Stimulated activated CD4-positive, alpha-beta T cell treated with anti-CD3 and anti-CD28 coated beads, TNF-alpha, amount 100 ng/mL, for 4 hours (primary cell): ENCODE data around the gene FGF19.

ENCODE experiments used
- DNase-seq, 3 experiments: peaks; one replicate each; pipeline ENCODE4 v3.0.0-alpha.2; 2020; ENCODE audit warnings: low read depth in 3 of 3

The FGF19 gene

DNA sequence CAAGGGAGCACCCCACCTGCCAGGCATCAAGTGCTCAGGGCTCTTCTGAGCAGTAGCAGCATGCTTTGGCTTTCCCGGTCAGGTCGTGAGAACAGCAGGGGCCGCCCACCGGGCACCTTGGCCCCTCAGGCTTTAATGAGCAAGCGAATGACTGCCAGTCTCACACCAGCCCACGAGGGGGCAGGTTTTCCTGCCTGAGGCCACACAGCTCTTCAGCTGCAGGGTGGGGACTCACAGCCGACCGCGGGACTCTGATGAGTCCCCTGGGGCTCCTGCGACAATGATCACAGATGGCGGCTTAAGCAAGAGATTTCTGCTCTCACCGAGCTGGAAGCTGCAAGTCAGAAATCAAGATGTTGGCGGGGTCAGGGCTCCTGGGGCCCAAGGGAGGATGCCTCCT is 14.3 kb upstream of the FGF19 start:
- DNase-seq: no peak

GRCh38 chr11:69716891-69717747 is 13.3 kb upstream of the FGF19 start:
- DNase-seq: no peak

- no peak for DNase-seq
These were observed 12.3 kb upstream of the FGF19 start for GRCh38 chr11:69716099-69716498.

DNA sequence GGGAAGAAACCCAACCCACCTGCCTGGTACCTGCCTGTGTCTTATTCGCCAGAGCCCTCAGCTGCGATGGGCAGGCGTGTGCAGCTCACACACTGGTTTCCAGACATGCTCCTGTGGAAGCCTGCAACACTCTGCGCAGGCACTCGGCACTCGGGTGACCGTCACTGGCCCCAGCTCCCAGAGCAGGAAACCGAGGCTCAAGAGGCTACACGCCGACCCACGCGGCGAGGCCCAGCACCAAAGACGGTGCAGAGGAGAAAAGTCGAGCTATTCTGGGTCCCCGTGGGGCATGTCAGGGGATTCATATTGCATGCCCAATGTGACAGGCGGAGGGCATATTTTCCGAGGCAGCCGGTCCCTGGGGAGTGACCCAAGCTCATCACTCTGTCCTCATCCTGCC is 11.6 kb upstream of the FGF19 start:
- no peak for DNase-seq

DNA sequence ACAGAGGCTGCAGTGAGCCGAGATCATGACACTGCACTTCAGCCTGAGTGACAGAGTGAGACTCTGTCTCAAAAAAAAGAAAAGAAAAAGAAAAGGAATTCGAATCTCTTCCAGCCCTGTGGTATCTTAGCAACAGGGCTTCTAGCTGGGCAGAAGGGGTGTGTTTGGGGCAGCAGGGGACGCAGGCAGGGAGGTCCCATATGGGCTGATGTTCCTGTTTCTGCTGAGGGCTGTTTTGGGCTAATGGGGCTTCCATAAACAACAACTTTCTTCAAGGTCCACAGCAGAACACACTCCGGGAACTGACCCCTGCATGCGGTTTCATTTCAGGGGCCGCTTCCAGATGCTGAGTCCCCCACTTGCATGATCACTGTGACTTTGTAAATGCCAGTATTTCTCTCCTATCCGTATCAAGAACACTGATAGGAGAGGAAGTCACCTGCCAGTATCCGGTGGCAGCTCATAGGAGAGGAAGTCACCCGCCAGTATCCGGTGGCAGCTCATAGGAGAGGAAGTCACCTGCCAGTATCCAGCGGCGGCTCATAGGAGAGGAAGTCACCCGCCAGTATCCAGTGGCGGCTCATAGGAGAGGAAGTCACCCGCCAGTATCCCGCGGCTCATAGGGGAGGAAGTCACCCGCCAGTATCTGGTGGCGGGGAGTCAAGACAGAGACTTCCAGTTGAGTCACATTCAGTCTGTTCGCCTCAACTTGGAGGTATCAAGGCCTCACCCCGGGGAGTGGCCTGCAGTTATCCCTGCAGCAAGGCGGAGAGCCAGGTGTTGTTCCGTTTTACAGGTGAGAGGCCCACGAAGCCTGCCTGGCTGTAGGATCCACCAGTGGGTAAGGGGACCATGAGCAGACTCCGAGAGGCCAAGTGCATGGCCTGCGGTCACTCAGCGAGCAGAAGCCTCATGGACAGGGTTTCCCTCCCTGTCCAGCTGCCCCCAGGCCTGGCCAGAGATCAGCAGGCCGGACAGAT is 8.3 kb upstream of the FGF19 start:
- no peak for DNase-seq

GRCh38 chr11:69708736-69709401 is 5.0 kb upstream of the FGF19 start:
- no peak for DNase-seq

DNA sequence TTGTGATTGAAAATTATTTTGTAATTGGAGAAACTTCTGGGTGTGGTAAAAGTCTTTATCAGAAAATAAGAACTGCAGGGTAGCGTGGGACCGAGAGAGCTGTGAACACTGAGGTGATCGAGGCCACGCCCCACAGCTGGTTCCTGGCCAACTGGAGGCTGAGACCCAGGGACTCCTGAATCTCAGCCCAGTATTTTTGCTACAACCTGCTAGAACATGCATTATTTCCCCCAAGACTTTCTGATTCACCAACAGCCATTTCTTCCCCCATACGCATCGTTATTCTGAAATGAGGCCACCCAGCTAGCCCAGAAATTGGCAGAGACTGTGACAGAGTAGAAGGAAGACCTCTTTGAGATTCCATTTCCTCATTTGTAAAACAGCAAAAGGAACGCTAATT is 3.4 kb upstream of the FGF19 start:
- no peak for DNase-seq

DNA sequence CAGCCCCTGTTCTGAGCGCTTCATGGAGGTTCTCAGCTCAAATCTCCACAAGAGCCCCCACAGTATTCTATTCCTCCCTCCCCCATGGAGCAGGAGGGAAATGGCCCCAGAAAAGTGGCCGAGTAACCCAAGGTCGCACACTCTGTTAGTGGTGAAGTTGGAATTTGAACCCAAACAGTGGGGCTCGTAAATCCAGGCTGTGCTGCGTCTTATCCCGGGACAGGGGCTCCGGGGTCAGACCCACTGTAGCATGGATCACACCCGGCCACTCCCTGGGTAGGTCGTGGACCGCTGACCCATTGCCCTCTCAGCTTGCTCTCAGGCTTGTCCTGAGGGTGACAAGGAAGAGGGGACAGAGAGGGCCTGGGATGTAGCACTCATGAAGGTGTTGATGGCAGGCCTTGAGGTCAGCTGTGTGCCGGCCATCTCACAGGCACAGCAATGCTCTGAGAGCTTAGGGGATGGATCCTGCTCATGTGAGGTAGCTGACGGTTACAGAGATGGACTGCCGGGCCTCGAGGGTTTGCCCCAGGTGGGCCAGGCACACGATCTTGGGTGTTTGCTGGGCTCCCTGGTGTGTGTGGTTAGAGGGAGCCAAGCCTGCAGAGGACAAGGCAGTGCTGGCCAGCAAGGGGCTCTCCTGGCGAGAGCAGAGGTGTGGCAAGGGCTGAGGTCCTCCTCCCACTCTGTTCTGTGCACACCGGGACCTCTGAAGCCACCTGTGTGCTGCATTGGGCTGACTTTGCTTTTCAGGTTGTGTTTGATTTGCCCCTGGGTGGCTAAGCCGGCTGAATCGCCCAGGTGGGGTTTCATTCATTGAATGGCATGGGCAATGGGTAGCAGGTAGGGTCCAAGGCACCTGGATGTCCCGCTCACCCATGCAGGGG is 2.3 kb upstream of the FGF19 start:
- no peak for DNase-seq

DNA sequence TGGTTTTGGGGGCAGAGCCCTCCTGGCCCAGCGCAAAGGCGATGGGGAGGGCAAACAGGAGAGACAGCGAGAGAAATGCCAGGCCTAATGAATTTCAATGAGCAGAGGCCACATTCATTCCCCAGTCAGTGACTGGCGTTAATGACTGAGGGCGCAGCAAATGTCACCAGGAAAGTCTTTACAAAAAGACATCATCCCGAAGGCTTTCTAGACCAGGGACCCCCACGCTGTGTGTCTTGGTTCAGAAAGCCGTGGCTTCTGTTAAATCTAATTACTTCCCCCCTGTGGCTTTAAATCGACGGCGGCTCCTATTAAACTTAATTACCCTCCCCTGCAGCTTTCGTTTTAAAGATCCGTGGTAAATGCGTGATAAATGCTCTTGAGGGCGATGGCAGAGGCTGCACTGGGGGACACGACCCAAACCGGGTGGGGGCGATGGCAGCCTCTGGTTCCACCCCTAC is 1.6 kb upstream of the FGF19 start:
- DNase-seq: no peak

DNA sequence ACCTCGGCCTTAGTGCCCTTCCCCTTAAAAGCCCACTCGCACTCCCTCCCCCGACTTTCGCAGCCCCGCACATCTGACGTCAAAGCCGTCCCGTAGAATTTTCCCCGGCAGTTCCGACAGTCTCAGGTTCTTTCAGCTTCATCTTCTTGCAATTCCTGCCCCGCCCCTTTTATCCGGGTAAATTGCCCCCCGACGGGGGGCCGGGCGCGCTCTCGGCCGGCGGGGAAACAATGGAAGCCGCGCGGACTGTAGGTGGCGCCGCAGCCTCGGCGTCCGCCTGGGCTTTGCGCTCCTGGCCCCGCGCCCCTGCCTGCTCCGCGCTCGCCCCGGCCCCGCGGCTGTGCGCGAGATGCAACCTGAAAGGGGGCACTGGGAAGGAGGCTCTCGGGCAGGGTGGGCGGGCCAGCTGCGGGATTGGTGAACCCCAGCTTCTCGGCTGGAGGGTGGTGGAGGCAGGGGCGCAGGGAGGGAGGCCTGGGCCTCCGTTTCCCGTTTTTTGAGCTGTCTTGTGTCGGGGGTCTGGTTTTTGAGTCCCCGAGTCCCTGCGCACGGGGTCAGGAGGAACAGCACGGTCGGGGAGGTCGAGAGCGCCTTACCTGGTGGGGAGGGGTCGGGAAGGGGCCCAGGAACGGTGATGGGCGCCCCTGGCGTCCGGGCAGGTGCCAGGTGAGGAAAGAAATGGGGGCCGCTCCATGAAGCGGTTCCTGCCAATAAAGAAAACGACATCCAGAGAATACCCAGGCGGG is 859 bp upstream of the FGF19 start:
- DNase-seq: no peak

GRCh38 chr11:69703453-69703767 is 412 bp downstream of the FGF19 start:
- DNase-seq: no peak

DNA sequence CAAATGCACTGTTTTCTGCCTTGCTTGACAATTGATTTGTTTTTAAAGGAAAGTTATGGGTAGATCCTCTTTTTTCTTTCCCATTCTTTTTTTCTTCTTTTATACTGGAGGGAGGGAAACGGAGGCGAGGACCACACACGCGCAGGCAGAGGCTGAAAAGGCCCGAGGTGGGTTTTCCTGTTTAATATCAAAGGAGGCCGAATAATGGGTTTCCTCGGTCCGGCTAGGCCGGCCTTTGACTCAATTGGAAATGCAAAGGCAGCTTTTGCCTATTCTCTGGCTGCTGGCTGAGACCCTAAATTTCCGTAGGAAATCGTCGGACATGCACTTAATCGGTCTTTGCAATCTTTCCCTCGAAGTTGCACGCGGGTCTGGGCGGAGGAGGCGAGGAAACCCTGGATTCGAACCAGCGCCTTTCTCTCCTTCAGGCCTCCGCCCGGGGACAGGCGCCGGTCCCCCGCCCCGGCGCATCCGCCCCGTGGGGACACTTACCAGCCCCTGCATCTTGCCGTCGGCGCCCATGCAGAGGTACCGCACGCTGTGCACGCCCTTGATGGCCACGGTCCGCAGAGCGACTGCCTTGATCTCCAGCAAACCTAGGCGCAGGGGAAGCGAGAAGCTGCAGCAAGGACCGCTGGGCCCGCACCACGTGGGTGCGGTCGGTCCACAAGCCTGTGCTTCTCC is 911 bp downstream of the FGF19 start:
- DNase-seq: no peak

GRCh38 chr11:69702239-69702691 is 1.6 kb downstream of the FGF19 start:
- DNase-seq: no peak

DNA sequence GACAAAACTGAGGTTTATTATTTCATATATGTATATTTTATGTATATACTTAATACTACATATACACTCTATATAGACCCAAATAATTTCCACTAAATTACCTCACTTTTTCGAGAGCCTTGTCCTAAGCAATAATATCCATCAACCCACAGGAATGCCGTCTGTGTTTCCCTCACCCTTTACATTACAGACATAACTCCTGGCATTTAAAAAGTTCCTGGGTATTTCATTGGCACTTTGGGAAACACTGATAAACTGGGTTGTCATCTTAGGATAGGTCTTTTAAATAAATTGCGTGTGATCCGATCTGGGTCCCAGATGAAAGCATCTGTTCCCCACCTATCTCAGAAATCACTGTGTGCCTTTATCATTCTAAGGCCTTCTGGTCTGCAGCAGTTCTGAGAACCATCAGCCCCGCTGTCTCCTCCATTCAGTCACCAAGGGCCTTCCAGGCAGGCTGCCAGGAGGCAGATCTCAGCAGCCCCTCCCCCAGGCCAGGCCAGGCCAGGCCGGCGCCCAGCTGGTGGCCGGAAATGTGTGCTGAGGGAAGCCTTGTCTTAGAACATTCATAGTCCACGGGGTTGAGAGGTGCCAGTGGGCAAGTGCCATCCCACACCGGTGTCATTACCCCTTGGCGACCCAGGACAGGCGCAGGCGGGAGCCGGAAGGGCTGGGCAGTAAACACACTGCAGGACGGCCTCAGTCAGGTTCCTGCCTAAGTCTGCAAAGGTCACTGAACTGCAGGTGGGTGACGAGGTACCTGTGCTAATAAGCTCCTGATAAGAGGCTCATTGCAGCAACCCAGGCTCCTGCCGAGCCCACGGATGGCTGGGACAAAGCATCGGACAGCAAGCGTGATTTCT is 3.3 kb downstream of the FGF19 start:
- no peak for DNase-seq

DNA sequence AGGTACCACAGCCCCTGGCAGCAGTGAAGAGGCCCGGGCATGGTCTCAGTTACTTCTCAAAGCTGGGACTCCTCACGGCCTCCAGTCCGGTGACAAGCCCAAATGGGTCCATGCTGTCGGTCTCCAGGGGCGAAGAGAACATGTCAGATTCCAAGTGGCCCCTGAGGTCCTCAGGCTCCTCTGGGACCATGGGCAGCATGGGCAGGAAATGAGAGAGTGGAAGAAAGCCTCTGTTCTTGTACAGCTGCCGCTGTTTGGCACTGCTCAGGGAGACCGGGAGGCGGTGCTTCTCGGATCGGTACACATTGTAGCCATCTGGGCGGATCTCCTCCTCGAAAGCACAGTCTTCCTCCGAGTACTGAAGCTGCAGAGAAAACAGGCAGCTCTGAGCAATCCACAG is 4.6 kb downstream of the FGF19 start:
- DNase-seq: no peak

DNA sequence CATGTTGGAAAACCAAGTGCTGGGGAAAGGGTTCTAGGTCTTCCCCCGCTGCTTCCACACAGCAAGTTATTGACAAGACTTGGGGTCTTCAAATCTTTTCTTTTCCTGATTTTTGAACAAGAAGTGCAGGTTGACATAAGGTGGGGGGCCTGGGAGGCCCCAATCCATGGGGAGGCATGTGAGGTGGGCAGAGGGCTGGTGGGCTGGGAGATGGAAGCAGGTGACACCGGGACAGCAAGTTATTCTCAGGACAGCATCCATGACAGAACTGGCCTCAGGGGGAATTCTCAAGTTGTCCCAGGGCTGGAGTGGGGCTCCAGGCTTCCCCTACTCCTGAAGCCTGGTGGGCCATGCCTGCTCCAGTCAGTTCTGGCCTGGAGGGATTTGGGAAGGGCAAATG is 5.5 kb downstream of the FGF19 start:
- no peak for DNase-seq

GRCh38 chr11:69697861-69698260 is 6.0 kb downstream of the FGF19 start:
- DNase-seq: no peak

DNA sequence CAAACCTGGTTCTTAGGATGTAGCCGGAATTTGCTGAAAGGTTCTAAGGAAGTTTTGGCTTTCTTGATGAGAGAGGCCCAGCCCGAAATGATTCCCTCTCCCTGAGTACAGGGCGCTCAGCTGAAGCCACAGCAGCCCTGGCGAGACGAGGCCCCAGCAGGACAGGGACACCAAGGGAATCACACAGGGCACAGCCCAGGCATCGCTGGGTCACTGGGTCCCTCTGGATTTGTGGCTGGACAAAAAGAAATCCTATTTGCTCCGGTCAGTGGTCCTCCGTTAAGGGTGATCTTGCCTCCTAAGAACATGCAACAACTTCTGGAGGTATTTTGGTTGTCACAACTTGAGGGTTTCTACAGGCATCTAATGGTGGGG is 6.4 kb downstream of the FGF19 start:
- no peak for DNase-seq
